CD4-positive, alpha-beta T cell treated with Interleukin-10 for 1 hour (primary cell): Measurements from ENCODE around the gene NAALADL2.

Source experiments
- DNase-seq: peaks from one replicate; pipeline ENCODE4 v3.0.0-alpha.2; 2020

The NAALADL2 gene

GRCh38 chr3:174891524-174892203 lies 32.5 kb downstream of the NAALADL2 start:
- no peak for DNase-seq

- DNase-seq: no peak
Measured at GRCh38 chr3:174907027-174907426, 47.9 kb downstream of the NAALADL2 start.

GRCh38 chr3:174907628-174908407 lies 48.7 kb downstream of the NAALADL2 start:
- no peak for DNase-seq

- no peak for DNase-seq
Measured at GRCh38 chr3:174931473-174932353, 72.6 kb downstream of the NAALADL2 start.

GRCh38 chr3:174936590-174936989 lies 77.5 kb downstream of the NAALADL2 start:
- no peak for DNase-seq

GRCh38 chr3:174937478-174937877 lies 78.3 kb downstream of the NAALADL2 start:
- no peak for DNase-seq

GRCh38 chr3:174938102-174938501 lies 79.0 kb downstream of the NAALADL2 start:
- DNase-seq: no peak

- DNase-seq: no peak
Measured at GRCh38 chr3:174940151-174940550, 81.0 kb downstream of the NAALADL2 start.

- no peak for DNase-seq
Measured at GRCh38 chr3:174945276-174945675, 86.1 kb downstream of the NAALADL2 start.

- DNase-seq: no peak
Measured at GRCh38 chr3:174945951-174946350, 86.8 kb downstream of the NAALADL2 start.

GRCh38 chr3:174949523-174949922 lies 90.4 kb downstream of the NAALADL2 start:
- DNase-seq: no peak

- DNase-seq: no peak
Measured at GRCh38 chr3:174951034-174951433, 91.9 kb downstream of the NAALADL2 start.

- DNase-seq: no peak
Measured at GRCh38 chr3:174951498-174952005, 92.4 kb downstream of the NAALADL2 start.

- no peak for DNase-seq
Measured at GRCh38 chr3:174953068-174953467, 93.9 kb downstream of the NAALADL2 start.

- DNase-seq: no peak
Measured at GRCh38 chr3:174955513-174956016, 96.4 kb downstream of the NAALADL2 start.

GRCh38 chr3:174957081-174957480 lies 97.9 kb downstream of the NAALADL2 start:
- DNase-seq: no peak

GRCh38 chr3:174957551-174958001 lies 98.4 kb downstream of the NAALADL2 start:
- no peak for DNase-seq

GRCh38 chr3:174958671-174959328 lies 99.7 kb downstream of the NAALADL2 start:
- no peak for DNase-seq

- DNase-seq: no peak
Measured at GRCh38 chr3:174959556-174960065, 100.5 kb downstream of the NAALADL2 start.

GRCh38 chr3:174960898-174961297 lies 101.8 kb downstream of the NAALADL2 start:
- DNase-seq: no peak

- no peak for DNase-seq
Measured at GRCh38 chr3:174973465-174973864, 114.3 kb downstream of the NAALADL2 start.

GRCh38 chr3:174986685-174987084 lies 127.6 kb downstream of the NAALADL2 start:
- no peak for DNase-seq
